HepG2 (cell line): ENCODE data around the gene COA1. TPM values are rescaled to one million over a fixed set of nuclear protein-coding genes. Genes with fewer than 3 reads are reported as not detected.

Source experiments
- ATF4 ChIP-seq, 2 experiments: fragments of 450-650 bp in 1 of 2; sonication (generic) in 1 of 2; formaldehyde crosslinking; IDR thresholded peaks; 2 replicates each; pipeline versions ENCODE4 v1.5.0 to v1.8.0; 2020 to 2022; ENCODE audit warnings: mild to moderate bottlenecking in 1 of 2, missing genetic modification reagents in 1 of 2
- ATM ChIP-seq: fragments of 450-650 bp; IDR thresholded peaks from 2 replicates; pipeline ENCODE4 v1.7.1; 2017; ENCODE audit warnings: mild to moderate bottlenecking, borderline replicate concordance
- GFI1 ChIP-seq: sonication (generic); formaldehyde crosslinking; IDR thresholded peaks from 2 replicates; pipeline ENCODE4 v1.5.0; 2020; ENCODE audit warnings: missing genetic modification reagents, mild to moderate bottlenecking, borderline replicate concordance
- KDM1A ChIP-seq: IDR thresholded peaks from 2 replicates; pipeline ENCODE4 v1.6.1; 2016; ENCODE audit warnings: missing compliant biosample characterization
- RERE ChIP-seq: IDR thresholded peaks from 2 replicates; pipeline ENCODE4 v1.6.1; 2016; ENCODE audit warnings: low read depth, missing genetic modification reagents, missing compliant biosample characterization
- ZNF121 ChIP-seq: sonication (generic); formaldehyde crosslinking; IDR thresholded peaks from 2 replicates; pipeline ENCODE4 v1.5.0; 2020; ENCODE audit warnings: mild to moderate bottlenecking, missing genetic modification reagents
- ZNF362 ChIP-seq: sonication (generic); formaldehyde crosslinking; IDR thresholded peaks from 2 replicates; pipeline ENCODE4 v1.4.0; 2020; ENCODE audit warnings: missing genetic modification reagents, mild to moderate bottlenecking, borderline replicate concordance
- ZNF451 ChIP-seq: sonication (generic); formaldehyde crosslinking; IDR thresholded peaks from 2 replicates; pipeline ENCODE4 v1.5.0; 2020; ENCODE audit warnings: mild to moderate bottlenecking, missing genetic modification reagents
- ZNF784 ChIP-seq: sonication (generic); formaldehyde crosslinking; IDR thresholded peaks from 2 replicates; pipeline ENCODE4 v1.5.1; 2020; ENCODE audit warnings: missing genetic modification reagents, mild to moderate bottlenecking, borderline replicate concordance
- ZNF879 ChIP-seq: sonication (generic); formaldehyde crosslinking; IDR thresholded peaks from 2 replicates; pipeline ENCODE4 v1.8.1; 2023; ENCODE audit warnings: missing genetic modification reagents
- polyA plus RNA-seq, 8 experiments: library from polyadenylated mRNA; depleted of rRNA in 3 of 8; stranded (reverse) in 7 of 8; unstranded in 1 of 8; fragments of >200 nt; fragmentation: Illumina TruSeq in 4 of 8; extraction: Trizol in 4 of 8; gene quantifications; 2 replicates each; pipeline versions ENCODE4 v1.2.1 to v1.2.3, GENCODE V29; 2011 to 2016; ENCODE audit warnings: low read depth in 4 of 8, missing spikeins in 1 of 8, mixed read lengths in 1 of 8; ENCODE audit not compliant: insufficient read depth in 1 of 8
- total RNA-seq, 5 experiments: library from RNA; depleted of rRNA; stranded (reverse); fragments of >200 nt; fragmentation: Illumina TruSeq; extraction: Trizol; gene quantifications; 2 replicates each; pipeline ENCODE4 v1.2.3, GENCODE V29; 2016; ENCODE audit warnings: low read depth in 1 of 5
- TF ChIP-seq, protein P1 (sequence below): sonication (generic); formaldehyde crosslinking; IDR thresholded peaks from 2 replicates; pipeline ENCODE4 v1.8.0; 2022; ENCODE audit warnings: mild to moderate bottlenecking, missing genetic modification reagents, moderate library complexity
- TF ChIP-seq, protein P2 (sequence below): sonication (generic); formaldehyde crosslinking; IDR thresholded peaks from 2 replicates; pipeline ENCODE4 v1.4.0; 2020; ENCODE audit warnings: mild to moderate bottlenecking, missing genetic modification reagents
- TF ChIP-seq, protein P3 (sequence below): IDR thresholded peaks from 2 replicates; pipeline ENCODE4 v1.6.1; 2016; ENCODE audit warnings: missing biosample characterization, missing genetic modification reagents, low read depth

COA1 gene
- total and polyA plus RNA-seq, 2 of the 13 experiments (the other 11 are each of a cell fraction or from before 2014, with no cell fraction given), result 33.2 to 65.7 TPM

GRCh38 chr7:43758029-43758821 lies 28.9 kb upstream of the COA1 start, which contains the start of gene BLVRA (continued):
- TF ChIP-seq ZNF784, result no peak
- TF ChIP-seq KDM1A (CRISPR knock-in tag), result no peak
- TF ChIP-seq RERE (CRISPR knock-in tag), result no peak
- TF ChIP-seq, protein P1, sequence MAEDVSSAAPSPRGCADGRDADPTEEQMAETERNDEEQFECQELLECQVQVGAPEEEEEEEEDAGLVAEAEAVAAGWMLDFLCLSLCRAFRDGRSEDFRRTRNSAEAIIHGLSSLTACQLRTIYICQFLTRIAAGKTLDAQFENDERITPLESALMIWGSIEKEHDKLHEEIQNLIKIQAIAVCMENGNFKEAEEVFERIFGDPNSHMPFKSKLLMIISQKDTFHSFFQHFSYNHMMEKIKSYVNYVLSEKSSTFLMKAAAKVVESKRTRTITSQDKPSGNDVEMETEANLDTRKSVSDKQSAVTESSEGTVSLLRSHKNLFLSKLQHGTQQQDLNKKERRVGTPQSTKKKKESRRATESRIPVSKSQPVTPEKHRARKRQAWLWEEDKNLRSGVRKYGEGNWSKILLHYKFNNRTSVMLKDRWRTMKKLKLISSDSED, result no peak
- peak; percentile 25; the same call in 1 of the 2 replicates for TF ChIP-seq ZNF451 (CRISPR knock-in tag)
- TF ChIP-seq GFI1 (CRISPR knock-in tag), result no peak
- TF ChIP-seq ATM, result no peak
- peak in 1 of 2 experiments; percentile 39; a peak in 1 of 4 replicates for TF ChIP-seq ATF4 (CRISPR knock-in tag; IDR thresholded peaks at IDR 0.05)
- peak; percentile 88 for TF ChIP-seq ZNF121 (CRISPR knock-in tag)
- TF ChIP-seq, protein P2, sequence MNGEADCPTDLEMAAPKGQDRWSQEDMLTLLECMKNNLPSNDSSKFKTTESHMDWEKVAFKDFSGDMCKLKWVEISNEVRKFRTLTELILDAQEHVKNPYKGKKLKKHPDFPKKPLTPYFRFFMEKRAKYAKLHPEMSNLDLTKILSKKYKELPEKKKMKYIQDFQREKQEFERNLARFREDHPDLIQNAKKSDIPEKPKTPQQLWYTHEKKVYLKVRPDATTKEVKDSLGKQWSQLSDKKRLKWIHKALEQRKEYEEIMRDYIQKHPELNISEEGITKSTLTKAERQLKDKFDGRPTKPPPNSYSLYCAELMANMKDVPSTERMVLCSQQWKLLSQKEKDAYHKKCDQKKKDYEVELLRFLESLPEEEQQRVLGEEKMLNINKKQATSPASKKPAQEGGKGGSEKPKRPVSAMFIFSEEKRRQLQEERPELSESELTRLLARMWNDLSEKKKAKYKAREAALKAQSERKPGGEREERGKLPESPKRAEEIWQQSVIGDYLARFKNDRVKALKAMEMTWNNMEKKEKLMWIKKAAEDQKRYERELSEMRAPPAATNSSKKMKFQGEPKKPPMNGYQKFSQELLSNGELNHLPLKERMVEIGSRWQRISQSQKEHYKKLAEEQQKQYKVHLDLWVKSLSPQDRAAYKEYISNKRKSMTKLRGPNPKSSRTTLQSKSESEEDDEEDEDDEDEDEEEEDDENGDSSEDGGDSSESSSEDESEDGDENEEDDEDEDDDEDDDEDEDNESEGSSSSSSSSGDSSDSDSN (CRISPR knock-in tag), result peak; percentile 73; the same call in 1 of the 2 replicates
- TF ChIP-seq ZNF879 (CRISPR knock-in tag), result 0 out of 2 replicates have a peak, but pooled peaks have one; percentile 56
- TF ChIP-seq ZNF362, result 0 out of 2 replicates have a peak, but pooled peaks have one; percentile 23
- TF ChIP-seq, protein P3, sequence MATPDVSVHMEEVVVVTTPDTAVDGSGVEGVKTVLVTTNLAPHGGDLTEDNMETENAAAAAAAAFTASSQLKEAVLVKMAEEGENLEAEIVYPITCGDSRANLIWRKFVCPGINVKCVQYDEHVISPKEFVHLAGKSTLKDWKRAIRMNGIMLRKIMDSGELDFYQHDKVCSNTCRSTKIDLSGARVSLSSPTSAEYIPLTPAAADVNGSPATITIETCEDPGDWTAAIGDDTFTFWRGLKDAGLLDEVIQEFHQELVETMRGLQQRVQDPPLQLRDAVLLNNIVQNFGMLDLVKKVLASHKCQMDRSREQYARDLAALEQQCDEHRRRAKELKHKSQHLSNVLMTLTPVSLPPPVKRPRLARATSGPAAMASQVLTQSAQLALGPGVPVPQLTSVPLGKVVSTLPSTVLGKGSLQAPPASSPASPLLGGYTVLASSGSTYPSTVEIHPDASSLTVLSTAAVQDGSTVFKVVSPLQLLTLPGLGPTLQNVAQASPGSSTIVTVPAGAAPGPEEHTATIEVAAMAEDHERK (CRISPR knock-in tag), result no peak
